Endothelial cell of umbilical vein (primary cell): ENCODE data around the gene WLS. TPM values are rescaled to one million over a fixed set of nuclear protein-coding genes. Genes with fewer than 3 reads are reported as not detected.

Experiments
- BruUV-seq: library from RNA; stranded (reverse); fragments of 400-500 nt; replicated peaks from 2 replicates; lab custom pipeline; 2021; lab: Mats Ljungman, UMichigan
- CTCF ChIA-PET: fragments of 300-600, 350-600 bp; sonication (Branson Sonifier 250); formaldehyde crosslinking; loops from one replicate; lab custom pipeline; 2021; ENCODE audit warnings: antibody characterized with exemption, inconsistent platforms; lab: Charles Lee
- POLR2A ChIA-PET: fragments of 300-600, 350-600 bp; sonication (Branson Sonifier 250); formaldehyde crosslinking; loops from one replicate; lab custom pipeline; 2021; ENCODE audit warnings: antibody characterized with exemption, inconsistent platforms; lab: Charles Lee
- DNase-seq: peaks from one replicate; pipeline ENCODE4 v3.0.0-alpha.2; 2011; ENCODE audit warnings: low read depth, low spot score
- FAIRE-seq: peaks from 2 replicates; lab custom pipeline; 2011; peaks lifted over from hg19 to GRCh38; lab: Jason Lieb, UNC
- H2AFZ ChIP-seq: 2 replicates; pipeline ENCODE4 v1.6.0; 2012; ENCODE audit warnings: low read depth, low read length, control low read depth, inconsistent platforms
- H3K27ac ChIP-seq: 2 replicates; pipeline ENCODE4 v1.5.1; 2011; ENCODE audit warnings: low read depth, mild to moderate bottlenecking, control low read depth, low read length, moderate library complexity; ENCODE audit not compliant: insufficient read depth
- H3K27me3 ChIP-seq, 2 experiments: 2 replicates each; pipeline versions ENCODE4 v1.6.0 to v1.6.1; 2011; ENCODE audit warnings: low read length in 2 of 2, mixed read lengths in 1 of 2; ENCODE audit not compliant: control insufficient read depth in 2 of 2, insufficient read depth in 2 of 2
- H3K36me3 ChIP-seq, 2 experiments: 2 replicates in 1 of 2; 3 replicates in 1 of 2; pipeline ENCODE4 v1.5.1; 2011; ENCODE audit warnings: low read length in 2 of 2, mild to moderate bottlenecking in 1 of 2, moderate library complexity in 1 of 2; ENCODE audit not compliant: control insufficient read depth in 2 of 2, insufficient read depth in 2 of 2; ENCODE audit errors: extremely low read depth in 1 of 2
- H3K4me1 ChIP-seq: 3 replicates; pipeline ENCODE4 v1.5.1; 2011; ENCODE audit warnings: mild to moderate bottlenecking, low read length; ENCODE audit not compliant: control insufficient read depth, insufficient read depth; ENCODE audit errors: extremely low read depth
- H3K4me2 ChIP-seq: 2 replicates; pipeline ENCODE4 v1.6.1; 2011; ENCODE audit warnings: low read length, control low read depth, mixed read lengths; ENCODE audit not compliant: insufficient read depth
- H3K4me3 ChIP-seq, 3 experiments: fragments of 200-600 bp in 1 of 3; sonication (generic), shearing (Covaris generic) in 1 of 3; replicated peaks in 1 of 3; 2 replicates each; pipeline ENCODE4 v1.5.1; 2011 to 2016; ENCODE audit warnings: control low read depth in 3 of 3, low read length in 3 of 3, mild to moderate bottlenecking in 2 of 3, inconsistent platforms in 1 of 3, low read depth in 1 of 3, moderate library complexity in 1 of 3; ENCODE audit not compliant: insufficient read depth in 1 of 3
- H3K79me2 ChIP-seq: 2 replicates; pipeline ENCODE4 v1.6.0; 2012; ENCODE audit warnings: low read length, inconsistent platforms; ENCODE audit not compliant: control insufficient read depth, insufficient read depth
- H3K9ac ChIP-seq: replicated peaks from 2 replicates; pipeline ENCODE3; 2011; ENCODE audit warnings: low read length, control low read depth; ENCODE audit not compliant: insufficient read depth; ENCODE audit errors: extremely low read depth
- H3K9me1 ChIP-seq: replicated peaks from 3 replicates; pipeline ENCODE4 v1.6.0; 2011; ENCODE audit warnings: mild to moderate bottlenecking, low read length; ENCODE audit not compliant: control insufficient read depth, insufficient read depth; ENCODE audit errors: extremely low read depth
- H3K9me3 ChIP-seq: replicated peaks from 2 replicates; pipeline ENCODE4 v1.5.1; 2012; ENCODE audit warnings: low read length, inconsistent platforms; ENCODE audit not compliant: control insufficient read depth, insufficient read depth
- H4K20me1 ChIP-seq: replicated peaks from 2 replicates; pipeline ENCODE3; 2011; ENCODE audit warnings: mild to moderate bottlenecking, low read length; ENCODE audit not compliant: control insufficient read depth, insufficient read depth; ENCODE audit errors: extremely low read depth
- EZH2 ChIP-seq: IDR thresholded peaks from 2 replicates; pipeline ENCODE4 v1.6.1; 2012; ENCODE audit warnings: borderline replicate concordance, low read depth, mild to moderate bottlenecking, moderate library complexity, low read length, inconsistent platforms; ENCODE audit not compliant: severe bottlenecking
- FOS ChIP-seq: IDR thresholded peaks from 2 replicates; pipeline ENCODE4 v1.6.1; 2011; ENCODE audit warnings: mild to moderate bottlenecking, low read length, moderate library complexity, borderline replicate concordance; ENCODE audit not compliant: insufficient read depth
- GATA2 ChIP-seq: IDR thresholded peaks from 2 replicates; pipeline ENCODE4 v1.7.0; 2011; ENCODE audit warnings: low read depth, mild to moderate bottlenecking, moderate library complexity, mixed read lengths, low read length; ENCODE audit not compliant: insufficient read length, insufficient read depth
- JUN ChIP-seq: IDR thresholded peaks from 2 replicates; pipeline ENCODE4 v1.6.1; 2011; ENCODE audit warnings: borderline replicate concordance, low read depth; ENCODE audit not compliant: insufficient read length, insufficient read depth
- MAX ChIP-seq: IDR thresholded peaks from 2 replicates; pipeline ENCODE4 v1.6.1; 2011; ENCODE audit not compliant: insufficient read depth, insufficient read length
- MYC ChIP-seq: IDR thresholded peaks from one replicate; pipeline ENCODE4 v1.6.1; 2011; ENCODE audit warnings: mild to moderate bottlenecking, low read depth, low read length
- POLR2A ChIP-seq: IDR thresholded peaks from 2 replicates; pipeline ENCODE4 v1.6.1; 2012; ENCODE audit warnings: low read depth, mild to moderate bottlenecking, control low read depth, low read length
- POLR2AphosphoS5 ChIP-seq: IDR thresholded peaks from 2 replicates; pipeline ENCODE4 v1.6.1; 2012; ENCODE audit warnings: low read depth, mild to moderate bottlenecking, control low read depth, low read length, moderate library complexity; ENCODE audit not compliant: insufficient read depth
- dilution Hi-C: fragments of 300-500 bp; cut with MboI; formaldehyde crosslinking; loops from one replicate; pipeline ENCODE4 v1.15.0; 2019; ENCODE audit warnings: low sequenced_read_pairs; ENCODE audit not compliant: extremely low pct_ligation_motif_present
- intact Hi-C: fragments of 100-400 bp; cut with micrococcal nuclease; formaldehyde crosslinking; loops from one replicate; pipeline ENCODE4 v1.10.0; 2022
- polyA plus RNA-seq, 4 experiments: library from polyadenylated mRNA; depleted of rRNA in 3 of 4; stranded (reverse) in 3 of 4; unstranded in 1 of 4; fragments of >200 nt; gene quantifications; 2 replicates each; pipeline versions ENCODE4 v1.2.1 to v1.2.3, GENCODE V29; 2011 to 2012; ENCODE audit warnings: missing spikeins in 1 of 4
- total RNA-seq: library from RNA; stranded (reverse); gene quantifications from 2 replicates; pipeline ENCODE4 v1.2.3, GENCODE V29; 2021
- TF ChIP-seq, protein P1 (sequence below), 2 donors: IDR thresholded peaks; 1 replicate in 1 of 2; 2 replicates in 1 of 2; pipeline ENCODE4 v1.5.1; 2011; ENCODE audit warnings: low read length in 2 of 2, mild to moderate bottlenecking in 2 of 2, moderate library complexity in 2 of 2, control low read depth in 1 of 2, inconsistent platforms in 1 of 2, low read depth in 1 of 2; ENCODE audit not compliant: insufficient read depth in 1 of 2; ENCODE audit errors: extremely low read depth in 1 of 2

Gene WLS
- total and polyA plus RNA-seq, 2 donors (not counting 3 experiments of a cell fraction or from before 2014, with no cell fraction given) = 121 to 199 TPM

GRCh38 chr1:68142461-68142860 is 89.9 kb downstream of the WLS start:
- FAIRE-seq = no peak
- TF ChIP-seq, protein P1, sequence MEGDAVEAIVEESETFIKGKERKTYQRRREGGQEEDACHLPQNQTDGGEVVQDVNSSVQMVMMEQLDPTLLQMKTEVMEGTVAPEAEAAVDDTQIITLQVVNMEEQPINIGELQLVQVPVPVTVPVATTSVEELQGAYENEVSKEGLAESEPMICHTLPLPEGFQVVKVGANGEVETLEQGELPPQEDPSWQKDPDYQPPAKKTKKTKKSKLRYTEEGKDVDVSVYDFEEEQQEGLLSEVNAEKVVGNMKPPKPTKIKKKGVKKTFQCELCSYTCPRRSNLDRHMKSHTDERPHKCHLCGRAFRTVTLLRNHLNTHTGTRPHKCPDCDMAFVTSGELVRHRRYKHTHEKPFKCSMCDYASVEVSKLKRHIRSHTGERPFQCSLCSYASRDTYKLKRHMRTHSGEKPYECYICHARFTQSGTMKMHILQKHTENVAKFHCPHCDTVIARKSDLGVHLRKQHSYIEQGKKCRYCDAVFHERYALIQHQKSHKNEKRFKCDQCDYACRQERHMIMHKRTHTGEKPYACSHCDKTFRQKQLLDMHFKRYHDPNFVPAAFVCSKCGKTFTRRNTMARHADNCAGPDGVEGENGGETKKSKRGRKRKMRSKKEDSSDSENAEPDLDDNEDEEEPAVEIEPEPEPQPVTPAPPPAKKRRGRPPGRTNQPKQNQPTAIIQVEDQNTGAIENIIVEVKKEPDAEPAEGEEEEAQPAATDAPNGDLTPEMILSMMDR (IDR thresholded peaks at IDR 0.05; ENCODE audit: extremely low read depth in 1 of 2, insufficient read depth in 1 of 2, low read depth in 1 of 2, low read length in 2 of 2) = no peak
- TF ChIP-seq EZH2 (no peak), GATA2 (no peak), POLR2A (no peak), MAX (no peak), JUN (no peak), MYC (no peak), FOS (no peak), POLR2AphosphoS5 (no peak)
- no peak overlapping the region for H3K27ac ChIP-seq
- H3K4me1 ChIP-seq = no peaks in the 10 kb centered on the region
- H4K20me1 ChIP-seq = no peaks in the 10 kb centered on the region
- H2AFZ ChIP-seq = no peak overlapping the region
- no TSS peak for BruUV-seq
- H3K9me3 ChIP-seq = no peaks in the 10 kb centered on the region
- DNase-seq = no peak
- no peaks in the 10 kb centered on the region for H3K9me1 ChIP-seq
- CTCF ChIA-PET = interaction anchor here (2.2 kb wide), 1 partner anchor 22 kb away, joined by 6 read pairs; no protein-coding TSS in a partner anchor
- intact Hi-C loops (no loop called here), dilution Hi-C loops (loop anchor here (25.0 kb wide), 1 partner anchor 195 kb away; no protein-coding TSS in a partner anchor)
- H3K27me3 ChIP-seq = no peaks in the 10 kb centered on the region
- no peak overlapping the region for H3K4me2 ChIP-seq
- POLR2A ChIA-PET = no interaction called here
- no peak overlapping the region for H3K9ac ChIP-seq
- H3K79me2 ChIP-seq = no peaks in the 10 kb centered on the region
- no peak overlapping the region for H3K4me3 ChIP-seq
- peaks cover 19 to 34% of the 10 kb centered on the region in 2 experiments for H3K36me3 ChIP-seq
